NCI-H1417 (cell line): Measurements from ENCODE around the gene PNPO.

Experiments
- DNase-seq, 3 experiments: peaks; one replicate each; lab custom pipeline; 2025; lab: John Stamatoyannopoulos, UW

The PNPO gene

DNA sequence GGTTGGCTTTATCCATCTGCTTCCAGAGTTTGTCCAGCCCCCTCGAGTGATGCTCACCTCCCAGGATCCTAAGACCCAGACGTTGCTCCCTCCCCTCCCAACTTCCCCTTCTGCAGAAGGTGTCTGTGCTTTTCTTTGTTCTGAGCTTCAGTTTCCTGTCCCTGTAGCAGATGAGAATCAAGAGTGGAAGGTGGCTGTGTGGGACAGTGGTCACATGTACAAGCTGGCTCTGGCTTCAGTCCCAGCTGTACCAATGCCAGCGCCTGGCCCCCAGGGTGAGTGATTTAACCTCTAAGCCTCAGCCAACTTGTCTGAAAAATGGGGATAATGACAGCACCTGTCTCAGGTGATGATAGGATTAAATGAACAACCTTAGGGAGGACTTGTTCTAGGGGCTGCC is 8.6 kb downstream of the PNPO start:
- peak in 1 of 3 experiments; percentile 44 for DNase-seq

DNA sequence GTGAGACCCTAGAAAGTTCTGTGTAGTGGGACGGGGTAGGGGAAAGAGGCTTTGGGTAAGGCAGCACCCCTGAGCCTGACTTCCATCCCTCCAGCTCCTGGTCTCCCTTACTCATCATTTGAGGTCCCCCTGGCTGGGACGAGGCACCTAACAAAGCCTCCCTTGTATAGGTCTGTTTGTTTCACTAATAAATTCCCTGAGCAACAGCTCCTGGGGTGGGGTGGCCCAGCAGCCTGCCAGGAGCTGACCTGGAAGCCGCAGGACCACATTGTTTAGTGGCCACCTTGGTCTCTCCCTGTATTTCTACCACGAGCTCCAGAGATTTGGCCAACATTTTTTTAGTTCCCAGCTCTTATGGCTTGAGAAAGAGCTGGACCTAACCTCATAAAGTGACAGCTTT is 9.1 kb downstream of the PNPO start:
- no peak for DNase-seq

DNA sequence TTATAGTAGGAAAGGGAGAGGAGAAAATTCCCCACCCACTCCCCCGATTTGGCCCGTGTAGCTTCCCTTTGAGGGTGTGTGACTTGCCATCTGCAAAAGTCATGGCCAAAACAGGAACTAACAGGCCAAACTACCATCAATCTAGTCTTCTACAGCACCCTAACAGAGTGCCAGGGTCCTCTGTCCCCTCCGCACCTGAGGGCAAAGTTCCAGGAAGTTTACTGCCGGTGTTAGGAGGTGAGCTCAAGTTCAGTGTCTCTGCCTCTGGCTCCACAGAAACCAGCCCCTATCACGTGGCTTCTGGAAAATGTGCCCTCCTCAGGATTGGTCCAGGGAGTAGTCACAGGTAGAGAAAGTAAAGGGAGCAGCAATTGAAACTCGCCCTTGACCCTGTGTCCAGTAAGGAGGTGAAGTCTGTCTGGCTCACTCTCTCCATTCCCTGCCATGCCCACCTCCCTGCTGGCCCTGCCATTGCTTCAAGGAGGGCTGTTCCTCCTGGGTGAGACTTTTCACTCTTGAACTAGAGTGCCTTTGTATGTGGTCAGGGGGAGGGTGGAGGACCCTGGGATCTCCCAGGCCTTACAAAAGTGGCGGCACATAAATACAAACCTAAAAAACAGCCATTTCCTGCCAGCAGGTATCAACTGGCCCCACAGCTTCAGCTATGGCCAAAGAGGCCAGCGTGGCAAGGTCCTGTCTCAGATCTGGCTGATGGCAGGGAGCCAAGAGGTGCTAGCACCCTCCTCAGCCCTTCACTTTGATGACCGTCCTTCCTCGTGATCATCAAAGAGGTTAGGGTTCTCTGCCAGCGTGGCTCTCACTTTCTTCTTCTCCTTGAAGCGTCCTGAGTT is 11.0 kb downstream of the PNPO start:
- no peak for DNase-seq

DNA sequence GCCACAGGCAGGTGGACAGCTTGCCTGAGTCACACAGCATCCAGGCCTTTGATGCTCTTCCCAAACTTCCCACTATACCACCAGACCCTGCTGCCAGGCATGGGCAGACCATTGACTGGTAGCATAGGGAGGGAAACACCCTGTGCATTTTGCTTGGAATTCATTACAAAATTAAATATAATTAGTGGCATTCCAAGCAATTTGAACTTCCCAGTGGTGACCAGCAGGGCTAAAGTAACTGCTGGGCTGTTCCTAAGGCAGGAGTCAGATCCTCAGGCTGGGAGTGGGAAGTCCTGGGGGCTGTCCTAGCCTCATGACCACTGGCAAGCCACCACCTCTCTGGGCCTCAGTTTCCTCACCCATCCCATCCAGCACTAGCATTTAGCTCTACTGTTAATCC is 12.5 kb downstream of the PNPO start:
- no peak for DNase-seq

DNA sequence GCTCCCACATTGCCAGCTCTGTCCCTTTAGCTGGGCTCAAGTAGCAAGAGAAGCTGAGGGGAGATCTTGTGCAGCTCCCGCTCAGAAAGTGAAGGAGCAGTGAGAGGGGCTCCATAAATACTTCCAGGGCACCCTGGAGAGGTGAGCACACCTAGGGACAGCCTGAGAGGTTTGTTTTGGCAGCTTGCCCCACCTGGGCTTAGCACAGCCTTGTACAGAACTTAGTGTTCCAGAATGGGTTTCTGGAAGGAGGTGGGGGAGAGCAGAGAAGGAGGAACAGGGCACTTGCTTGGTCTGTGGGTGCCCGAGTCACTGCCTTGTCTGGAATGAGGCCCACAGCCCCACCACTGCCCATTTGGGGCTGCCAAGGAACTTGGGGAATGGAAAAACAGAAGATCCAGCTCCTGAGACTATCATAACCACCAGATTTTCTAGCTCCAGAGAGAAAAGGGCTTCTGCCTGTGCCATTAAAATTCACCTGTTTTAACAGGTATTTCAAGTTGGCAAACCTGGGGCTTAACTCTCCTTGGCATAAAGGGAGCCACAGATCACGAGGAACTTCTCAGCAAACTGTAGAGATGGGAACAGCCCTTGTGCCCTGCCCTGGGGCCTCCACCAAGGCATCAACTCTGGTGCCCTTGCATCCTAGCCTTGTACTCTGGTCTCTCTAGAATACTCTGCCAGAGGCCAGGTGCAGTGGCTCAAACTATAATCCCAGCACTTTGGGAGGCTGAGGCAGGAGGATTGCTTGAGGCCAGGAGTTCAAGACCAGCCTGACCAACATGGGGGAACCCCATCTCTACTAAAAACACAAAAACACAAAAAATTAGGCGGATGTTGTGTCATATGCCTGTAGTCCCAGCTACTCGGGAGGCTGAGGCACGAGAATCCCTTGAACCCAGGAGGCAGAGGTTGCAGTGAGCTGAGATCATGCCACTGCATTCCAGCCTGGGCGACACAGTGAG is 14.4 kb downstream of the PNPO start:
- peak; percentile 28 to 67 (median 62) for DNase-seq

DNA sequence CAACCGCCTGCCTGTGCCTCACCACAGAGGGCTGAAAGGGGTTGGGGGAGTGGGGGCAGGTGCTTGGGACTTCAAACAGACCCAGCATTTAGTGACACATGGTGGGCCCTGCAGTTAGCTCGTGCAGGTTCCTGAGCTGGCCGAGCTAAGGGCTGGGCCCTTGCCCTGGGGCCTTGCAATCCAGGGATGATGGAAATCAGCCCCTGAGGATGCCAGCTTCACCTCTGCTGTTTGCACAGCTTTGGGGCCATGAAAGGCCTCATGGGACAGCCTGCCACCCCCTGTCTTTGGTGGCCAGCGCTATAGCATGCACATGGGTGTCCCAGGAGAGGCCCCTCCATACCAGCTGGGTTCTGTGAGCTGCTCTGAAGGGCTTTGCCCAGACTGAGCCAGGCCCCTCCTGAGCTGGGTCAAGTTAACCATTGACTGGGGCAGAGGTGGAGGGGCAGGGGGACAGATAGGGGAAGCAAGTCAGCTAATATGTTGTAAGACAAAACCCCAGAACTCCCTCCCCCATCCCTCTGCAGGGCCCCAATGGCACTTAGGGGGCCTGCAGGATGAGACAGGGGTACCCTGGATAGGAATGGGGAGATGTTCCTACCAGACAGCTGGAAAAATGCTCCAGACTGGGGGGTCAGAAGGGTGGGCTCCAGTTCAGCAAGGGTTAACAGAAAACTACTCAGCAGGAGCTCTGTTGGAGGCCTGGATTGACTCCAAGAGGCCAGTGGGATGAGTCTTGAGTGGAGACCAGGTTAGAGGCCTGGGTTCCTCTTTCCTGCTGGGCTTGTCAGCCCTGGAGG is 15.6 kb downstream of the PNPO start:
- DNase-seq, result peak; percentile 40 to 86 (median 69)

DNA sequence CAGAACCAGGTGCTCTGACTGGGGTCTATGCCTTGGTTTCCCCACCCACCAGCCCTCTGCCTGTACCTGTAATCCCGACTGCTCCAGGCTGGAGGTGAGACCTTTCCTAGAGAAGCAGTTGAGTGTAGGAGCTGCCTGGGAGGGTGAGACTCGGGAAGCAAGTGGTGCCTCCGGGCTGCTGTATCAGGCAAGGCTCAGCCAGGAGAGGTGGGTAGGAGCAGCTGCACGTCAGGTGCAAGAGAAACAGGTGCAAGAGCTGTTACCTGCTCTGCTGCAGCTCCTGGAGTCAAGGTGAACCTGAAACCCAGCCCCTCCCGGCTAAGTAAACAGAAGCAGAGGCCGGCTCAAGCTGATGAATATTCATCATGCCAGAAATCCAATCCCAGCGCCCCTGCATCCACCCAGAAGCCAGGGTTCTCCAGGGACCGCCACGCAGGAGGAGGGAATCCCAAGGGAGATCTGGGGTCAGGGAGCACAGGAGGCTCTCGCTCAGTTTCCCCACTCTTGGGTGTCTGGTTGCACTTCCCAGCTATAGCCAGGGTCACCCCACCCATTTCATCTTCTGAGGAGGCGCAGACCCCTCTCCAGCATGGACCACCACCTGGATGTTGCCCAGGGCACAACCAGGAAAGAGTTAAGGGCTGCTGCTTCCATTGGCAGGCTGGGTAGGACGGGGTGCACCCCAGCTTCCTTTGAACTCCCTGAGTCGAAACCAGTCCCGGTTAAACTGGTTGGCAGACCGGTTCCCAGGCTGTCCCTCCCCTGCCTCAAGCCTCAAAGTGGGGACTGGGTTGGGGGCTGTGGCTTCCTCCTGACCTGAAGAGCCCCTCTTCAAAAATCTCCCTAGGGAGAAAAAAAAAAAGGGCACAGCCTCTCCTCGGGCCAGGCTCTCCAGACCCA is 16.5 kb downstream of the PNPO start, which contains the start of gene PRR15L:
Gene PRR15L (minus strand): TSS at position 293 of the 900 bp plus-strand sequence. CDS start 4,649 bp downstream, outside the sequence.
- peak; percentile 86 to 94 (median 94) for DNase-seq

DNA sequence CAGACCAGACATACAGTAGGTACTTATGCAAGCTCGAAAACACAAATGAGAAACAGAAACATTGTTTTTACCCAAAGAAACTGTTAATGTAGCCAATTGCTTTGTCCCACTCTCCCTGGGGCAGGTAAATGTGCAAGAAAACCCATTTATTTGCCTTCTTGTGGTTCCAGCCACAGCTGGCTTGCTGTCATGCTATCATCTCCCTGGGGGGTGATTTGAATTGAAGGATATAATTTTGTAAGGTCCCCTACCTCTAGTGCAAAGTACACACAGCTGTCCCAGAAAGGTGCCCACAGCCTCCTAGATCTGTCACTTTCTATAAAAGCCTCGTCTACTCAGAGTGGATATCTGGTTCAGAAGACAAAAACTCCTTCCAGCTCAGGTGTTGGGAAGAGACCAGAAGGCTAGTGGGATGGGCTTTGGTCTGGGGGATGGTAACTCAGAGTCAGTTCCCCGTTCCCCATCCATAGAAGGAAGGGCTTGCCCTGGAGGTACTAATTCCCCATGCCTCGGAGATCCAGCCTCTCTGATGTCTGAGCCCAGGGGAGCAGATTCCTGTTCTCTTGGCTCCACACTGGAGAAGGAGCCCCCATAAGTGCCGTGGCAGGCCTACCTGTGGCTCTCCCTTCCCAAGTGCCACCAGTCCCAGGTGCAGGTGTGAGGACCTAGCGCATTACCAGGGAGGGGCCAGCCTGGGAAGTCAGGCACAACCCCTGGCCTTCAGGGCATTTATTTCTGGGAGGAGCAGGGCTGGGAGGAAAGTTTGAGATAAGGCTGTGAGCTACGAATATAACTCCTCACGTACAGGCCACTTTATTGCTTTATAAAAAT is 18.7 kb downstream of the PNPO start:
- DNase-seq, result peak; percentile 88 to 98 (median 94)

DNA sequence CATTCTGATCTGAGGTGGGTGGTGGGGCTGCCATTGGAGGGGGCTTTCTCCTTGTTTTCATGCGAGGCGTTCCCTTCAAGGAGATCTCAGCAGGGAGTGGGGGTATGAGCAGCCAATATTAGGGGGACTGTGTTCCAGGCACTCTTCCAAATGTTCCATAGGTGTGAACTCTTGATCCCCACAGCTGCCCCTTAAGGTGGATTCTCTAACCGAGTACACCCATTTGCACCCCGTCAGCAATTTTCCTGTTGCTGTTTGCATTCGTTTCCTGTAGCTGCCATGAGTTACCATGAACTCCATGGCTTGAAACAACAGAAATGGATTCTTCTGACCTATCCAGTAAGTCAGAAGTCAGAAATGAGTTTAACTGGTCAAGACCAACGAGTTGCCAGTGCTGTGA is 20.0 kb downstream of the PNPO start:
- no peak for DNase-seq

DNA sequence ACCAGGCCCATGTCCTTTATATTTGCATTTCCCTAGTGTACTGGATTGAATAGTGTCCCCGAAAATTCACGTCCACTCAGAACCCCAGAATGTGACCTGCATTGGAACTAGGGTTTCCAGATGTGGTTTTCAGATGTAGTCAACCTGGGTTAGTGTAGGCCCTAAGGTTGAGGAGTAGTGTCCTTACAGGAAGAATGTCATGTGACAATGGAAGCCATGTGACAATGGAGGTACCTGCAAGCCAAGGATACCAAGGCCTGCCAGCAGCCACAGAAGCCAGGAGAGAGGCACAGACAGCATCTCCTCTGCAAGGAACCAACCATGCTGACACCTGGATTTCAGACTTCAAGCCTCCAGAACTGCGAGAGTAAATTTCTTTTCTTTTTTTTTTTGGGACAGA is 21.5 kb downstream of the PNPO start:
- DNase-seq, result no peak

DNA sequence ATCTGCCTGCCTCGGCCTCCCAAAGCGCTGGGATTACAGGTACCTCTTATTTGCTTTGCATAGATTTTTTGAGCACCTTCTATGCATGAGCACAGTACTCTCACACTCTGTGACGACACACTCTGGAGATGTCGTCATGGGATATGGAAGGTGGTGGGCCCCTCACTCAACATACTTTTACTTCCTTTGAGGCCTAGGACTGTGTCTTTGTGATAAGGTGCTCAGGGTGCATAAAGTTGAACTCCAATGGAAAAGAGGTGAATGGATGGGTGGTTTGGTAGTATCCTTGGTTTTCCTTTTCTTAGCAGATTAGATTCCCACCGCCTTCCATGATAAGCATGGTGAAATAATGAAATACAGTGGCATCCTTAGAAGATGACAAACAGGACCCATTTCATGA is 23.5 kb downstream of the PNPO start:
- no peak for DNase-seq

DNA sequence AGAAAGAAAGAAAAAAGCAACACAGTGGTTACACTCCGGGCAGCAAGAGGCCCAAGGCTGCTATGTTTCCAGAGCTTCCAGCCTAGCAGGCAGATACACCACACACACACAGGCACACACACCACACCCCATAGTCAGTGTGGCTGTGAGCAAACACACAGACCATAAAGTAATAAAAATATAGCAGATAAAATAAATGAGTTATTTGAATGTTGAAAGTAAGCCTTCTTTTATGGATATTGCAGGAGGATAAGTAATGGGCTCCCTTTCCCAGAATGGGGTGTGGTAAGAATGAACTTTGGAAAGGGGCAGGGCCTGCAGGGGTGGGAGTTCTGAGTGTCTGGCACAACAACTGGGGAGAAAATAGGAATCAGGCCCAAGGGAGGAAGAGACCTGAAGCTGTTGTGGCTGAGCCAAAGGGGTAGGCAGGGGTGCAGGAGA is 24.7 kb downstream of the PNPO start:
- no peak for DNase-seq

DNA sequence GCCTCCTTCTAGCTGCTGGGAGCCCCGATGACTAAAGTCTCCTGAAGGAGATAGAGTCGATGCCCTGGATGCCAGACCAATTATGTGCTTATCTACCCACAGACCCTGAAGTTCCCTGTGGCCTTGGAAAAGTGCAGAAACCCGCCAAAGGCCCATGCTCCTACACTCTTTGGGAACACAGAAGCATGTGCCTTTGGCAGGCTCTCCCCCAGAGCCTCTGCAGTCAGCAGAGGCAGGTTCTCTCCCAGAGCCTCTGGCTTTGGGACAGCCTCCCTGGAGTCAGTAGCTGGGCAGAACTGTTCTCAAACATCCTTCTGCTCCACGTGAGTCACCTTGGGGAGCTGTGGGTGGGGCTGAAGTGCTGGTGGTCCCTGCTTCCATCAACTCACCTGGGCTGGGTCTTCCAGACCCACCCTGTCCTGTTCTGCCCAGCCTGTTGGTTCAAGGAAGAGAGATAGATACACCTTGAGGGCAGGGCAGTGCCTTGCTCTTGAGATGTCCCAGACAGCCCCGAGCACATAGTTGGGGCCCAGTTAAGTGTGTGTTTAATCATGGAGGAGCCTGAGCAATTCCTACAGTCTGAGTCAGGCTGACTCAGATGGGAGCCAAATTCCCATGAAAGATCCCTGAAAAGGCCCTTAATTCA is 26.4 kb downstream of the PNPO start:
- no peak for DNase-seq

DNA sequence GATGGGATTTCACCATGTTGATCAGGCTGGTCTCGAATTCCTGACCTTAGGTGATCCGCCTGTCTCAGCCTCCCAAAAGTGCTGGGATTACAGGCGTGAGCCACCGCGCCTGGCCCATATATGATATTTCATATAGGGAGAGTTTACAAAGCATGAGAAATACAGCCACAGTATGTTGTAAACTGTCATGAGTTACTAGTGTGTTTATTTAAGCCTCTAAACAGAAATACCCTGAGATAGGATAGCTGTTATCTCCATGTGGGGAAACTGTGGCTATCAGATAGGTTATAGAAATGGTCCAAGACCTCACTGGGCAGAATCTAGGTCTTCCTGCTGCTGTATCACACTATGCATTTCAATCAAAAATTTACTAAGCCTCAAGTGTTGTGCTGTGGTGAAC is 27.5 kb downstream of the PNPO start:
- DNase-seq, result no peak

DNA sequence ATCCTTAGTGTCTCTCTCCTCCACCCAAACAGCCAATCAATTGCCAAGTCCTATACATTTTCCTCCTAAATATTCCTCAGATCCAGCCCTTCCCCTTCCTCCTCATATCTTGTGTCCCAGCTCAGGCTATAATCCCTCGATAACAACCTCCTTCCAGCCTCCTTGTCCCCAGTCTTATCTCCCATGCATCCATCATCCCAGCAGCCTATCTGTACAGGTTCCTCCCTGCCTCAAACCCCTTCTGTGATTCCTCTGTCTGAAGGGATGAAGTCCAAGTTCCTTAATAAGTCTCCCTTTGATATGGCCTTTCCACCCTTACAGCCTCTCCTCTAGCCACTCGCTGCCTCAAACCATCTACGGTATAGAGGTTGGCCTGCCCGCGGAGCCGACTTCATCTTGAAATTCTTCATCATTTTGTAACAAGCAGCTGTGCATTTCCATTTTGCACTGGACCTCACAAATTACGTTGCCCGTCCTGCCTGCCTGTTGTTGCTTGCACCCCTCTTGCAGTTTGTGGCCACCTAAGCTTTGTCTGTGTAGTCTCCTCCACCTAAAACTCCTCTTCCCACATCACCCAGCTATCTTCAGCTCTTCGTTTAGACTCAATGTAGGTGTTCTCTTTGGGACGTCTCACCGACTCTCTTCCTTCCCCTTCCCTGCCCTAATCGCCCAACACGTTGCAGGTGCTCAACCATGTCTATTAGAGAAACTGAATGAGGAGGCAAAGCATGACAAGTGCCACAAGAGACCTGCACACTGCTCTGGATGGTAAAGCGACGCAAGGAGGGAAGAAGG is 28.8 kb downstream of the PNPO start:
- DNase-seq, result no peak

DNA sequence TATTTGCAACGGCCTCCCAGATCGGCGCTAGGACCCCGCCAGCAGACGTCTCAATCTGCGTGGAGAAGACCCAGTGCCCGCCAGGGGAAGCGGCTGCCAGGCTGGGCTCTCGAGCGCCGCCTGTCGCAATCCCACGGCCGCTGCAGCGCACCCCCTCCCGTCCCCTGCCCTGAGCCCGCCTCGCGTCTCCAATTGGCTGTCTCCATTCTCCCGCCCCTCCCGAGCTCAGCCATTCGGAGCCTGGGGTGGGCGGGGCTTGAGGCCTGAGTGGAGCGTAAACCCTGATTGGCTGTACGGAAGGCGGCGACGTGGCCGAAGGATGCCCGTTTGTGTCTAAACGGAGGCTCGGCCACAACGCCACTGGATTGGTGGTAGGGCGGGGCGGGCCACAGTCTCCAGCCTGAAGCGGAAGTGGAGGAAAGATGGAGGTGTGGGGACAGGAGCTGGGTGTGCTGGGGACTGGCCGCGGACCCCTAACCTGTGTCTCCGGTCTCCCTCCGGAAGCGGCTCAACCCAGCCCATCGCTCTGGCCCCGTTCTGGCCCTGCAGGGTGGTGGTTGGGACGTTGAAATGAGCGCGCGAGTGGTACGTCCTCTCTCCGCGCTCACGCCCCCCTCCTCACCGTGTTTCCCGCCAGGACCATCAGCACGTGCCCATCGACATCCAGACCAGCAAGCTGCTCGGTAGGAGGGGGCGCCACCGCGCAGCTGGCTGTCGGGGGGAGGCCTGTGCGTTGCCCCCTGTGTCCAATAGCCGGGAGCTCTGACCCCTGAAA is 29.5 kb downstream of the PNPO start, which contains the start of gene CDK5RAP3:
Gene CDK5RAP3 (plus strand): TSS at position 389 of the 775 bp plus-strand sequence. CDS start 34 bp downstream, at position 423.
- DNase-seq, result peak; percentile 99 to 100 (median 99)

DNA sequence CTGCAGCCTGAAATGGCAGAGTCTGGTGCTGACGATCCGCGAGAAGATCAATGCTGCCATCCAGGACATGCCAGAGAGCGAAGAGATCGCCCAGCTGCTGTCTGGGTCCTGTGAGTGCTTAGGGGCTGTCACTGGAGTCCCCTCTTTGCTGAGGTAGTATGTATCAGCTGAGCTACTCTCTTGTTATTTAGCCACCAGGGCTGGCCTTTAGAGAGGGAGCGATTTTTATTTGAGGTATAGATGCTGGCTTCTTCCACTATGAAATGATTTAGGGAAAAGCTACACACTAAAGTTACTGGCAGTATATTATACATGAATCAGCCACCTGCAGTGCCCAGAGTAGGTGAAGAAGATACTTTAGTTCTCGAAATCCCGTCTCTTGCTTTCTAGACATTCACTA is 32.2 kb downstream of the PNPO start:
- DNase-seq, result no peak
